Tracheal epithelial cell (primary cell): ENCODE measurements around the gene ZNF860. TPM values are rescaled to one million over a fixed set of nuclear protein-coding genes. Genes with fewer than 3 reads are reported as not detected.

Experiments used
- total RNA-seq: library from RNA; depleted of rRNA; stranded (reverse); fragments of >200 nt; gene quantifications from 2 replicates; pipeline ENCODE4 v1.2.1, GENCODE V29; 2014

The ZNF860 gene
- 1.4 and 1.9 TPM in 2 replicates for total RNA-seq

GRCh38 chr3:31981206-31982181, at the start of gene ZNF860, which contains the start of gene OSBPL10:
TSS of gene ZNF860 (plus strand) at chr3:31981750. CDS start at chr3:31989080, 7,330 bp downstream.
TSS of gene OSBPL10 (minus strand) at chr3:31981262. CDS start at chr3:31981179, 83 bp downstream.

Other genes starting within 250 kb of the ZNF860 start
- 14.2 and 24.9 TPM in 2 replicates for gene OSBPL10, start 488 bp upstream of the ZNF860 start, total RNA-seq
- gene GPD1L, start 124.9 kb downstream of the ZNF860 start, total RNA-seq = 7.5 and 23.4 TPM in 2 replicates